RWPE2 (cell line): Measurements from ENCODE around the gene SPATA9.
"Not testable (repeated sequence)": the region's sequence is repeated elsewhere in the genome, so short reads cannot be mapped to it uniquely, and the experiment has no call there.

Experiments
- ATAC-seq: fragments of 200-7000 bp; cut with Tn5 transposase; 3 replicates; pipeline ENCODE4 v1.9.1; 2021; ENCODE audit warnings: low read depth
- DNase-seq: peaks from one replicate; pipeline ENCODE4 v3.0.0-alpha.2; 2020; ENCODE audit warnings: low spot score
- H3K27ac ChIP-seq: fragments of 450-650 bp; 2 replicates; pipeline ENCODE4 v1.5.1; 2017; ENCODE audit warnings: mild to moderate bottlenecking; ENCODE audit not compliant: poor library complexity, severe bottlenecking
- H3K27me3 ChIP-seq: fragments of 250-450 bp; sonication (Bioruptor Pico); 2 replicates; pipeline ENCODE4 v1.5.1; 2021; ENCODE audit warnings: mild to moderate bottlenecking, moderate library complexity; ENCODE audit not compliant: insufficient read depth, poor library complexity, severe bottlenecking
- H3K36me3 ChIP-seq: fragments of 250-450 bp; sonication (Bioruptor Pico); 2 replicates; pipeline ENCODE4 v1.5.1; 2020; ENCODE audit warnings: low read depth, mild to moderate bottlenecking, moderate library complexity
- H3K4me1 ChIP-seq: fragments of 250-450 bp; sonication (Bioruptor Pico); 2 replicates; pipeline ENCODE4 v1.5.1; 2021; ENCODE audit warnings: mild to moderate bottlenecking, moderate library complexity; ENCODE audit not compliant: insufficient read depth, poor library complexity, severe bottlenecking
- H3K4me3 ChIP-seq: fragments of 250-450 bp; sonication (Bioruptor Pico); 2 replicates; pipeline ENCODE4 v1.5.1; 2021; ENCODE audit warnings: mild to moderate bottlenecking, moderate library complexity; ENCODE audit not compliant: severe bottlenecking
- H3K9me3 ChIP-seq: fragments of 250-450 bp; sonication (Bioruptor Pico); 2 replicates; pipeline ENCODE4 v1.5.1; 2021; ENCODE audit warnings: mild to moderate bottlenecking, moderate library complexity; ENCODE audit not compliant: severe bottlenecking
- TF ChIP-seq, protein P1 (sequence below): fragments of 450-650 bp; IDR thresholded peaks from one replicate; pipeline ENCODE4 v1.5.1; 2017; ENCODE audit warnings: mild to moderate bottlenecking, moderate library complexity; ENCODE audit not compliant: poor library complexity, severe bottlenecking

The SPATA9 gene

DNA sequence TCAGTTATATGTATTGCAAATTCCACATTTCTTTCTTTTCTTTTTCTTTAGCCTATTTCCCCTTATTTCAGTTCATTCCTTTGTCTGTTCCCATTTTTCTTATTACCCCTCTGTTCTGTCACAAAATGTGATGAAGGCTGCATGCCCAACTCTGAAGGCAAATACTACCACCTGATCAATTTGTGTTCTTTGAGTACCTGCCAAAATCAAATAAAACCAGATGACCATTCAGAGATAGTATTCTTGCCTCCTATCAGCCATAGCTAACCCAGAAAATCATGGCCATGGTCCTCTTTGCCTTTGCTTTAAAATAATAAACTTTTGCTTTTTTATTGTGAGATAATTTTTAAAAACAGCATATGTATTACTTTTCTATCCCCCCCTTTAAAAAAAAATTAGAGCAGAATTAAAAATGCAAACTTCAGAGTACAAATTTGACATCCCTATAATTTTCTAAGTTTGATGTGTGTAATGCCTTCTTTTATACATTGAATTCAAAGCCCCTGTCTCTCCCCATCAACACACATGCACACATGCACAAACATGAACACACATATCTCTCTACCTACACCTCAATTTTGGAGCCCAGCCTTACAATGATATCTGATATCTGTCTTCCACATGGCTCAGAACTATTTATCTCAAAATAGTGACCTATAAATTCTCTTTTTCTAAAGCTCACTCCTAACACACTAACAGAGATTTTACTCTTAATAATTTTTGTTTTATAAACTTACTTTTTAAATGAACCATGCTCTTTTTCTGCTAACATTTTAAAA lies 32.8 kb downstream of the SPATA9 start:
- DNase-seq (no peak), ATAC-seq (no peak)
- H3K4me1 ChIP-seq, result peaks cover 7% of the 10 kb centered on the region
- no peak overlapping the region for H3K4me3 ChIP-seq
- H3K27me3 ChIP-seq, result no peaks in the 10 kb centered on the region
- TF ChIP-seq, protein P1, sequence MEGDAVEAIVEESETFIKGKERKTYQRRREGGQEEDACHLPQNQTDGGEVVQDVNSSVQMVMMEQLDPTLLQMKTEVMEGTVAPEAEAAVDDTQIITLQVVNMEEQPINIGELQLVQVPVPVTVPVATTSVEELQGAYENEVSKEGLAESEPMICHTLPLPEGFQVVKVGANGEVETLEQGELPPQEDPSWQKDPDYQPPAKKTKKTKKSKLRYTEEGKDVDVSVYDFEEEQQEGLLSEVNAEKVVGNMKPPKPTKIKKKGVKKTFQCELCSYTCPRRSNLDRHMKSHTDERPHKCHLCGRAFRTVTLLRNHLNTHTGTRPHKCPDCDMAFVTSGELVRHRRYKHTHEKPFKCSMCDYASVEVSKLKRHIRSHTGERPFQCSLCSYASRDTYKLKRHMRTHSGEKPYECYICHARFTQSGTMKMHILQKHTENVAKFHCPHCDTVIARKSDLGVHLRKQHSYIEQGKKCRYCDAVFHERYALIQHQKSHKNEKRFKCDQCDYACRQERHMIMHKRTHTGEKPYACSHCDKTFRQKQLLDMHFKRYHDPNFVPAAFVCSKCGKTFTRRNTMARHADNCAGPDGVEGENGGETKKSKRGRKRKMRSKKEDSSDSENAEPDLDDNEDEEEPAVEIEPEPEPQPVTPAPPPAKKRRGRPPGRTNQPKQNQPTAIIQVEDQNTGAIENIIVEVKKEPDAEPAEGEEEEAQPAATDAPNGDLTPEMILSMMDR, result no peak
- no peaks in the 10 kb centered on the region for H3K9me3 ChIP-seq
- H3K36me3 ChIP-seq, result peaks cover 3% of the 10 kb centered on the region; the same call in 1 of the 2 replicates
- H3K27ac ChIP-seq, result no peak overlapping the region

- DNase-seq, result no peak
- Histone ChIP-seq H3K36me3 (peaks cover 3% of the 10 kb centered on the region; the same call in 1 of the 2 replicates), H3K4me1 (peaks cover 7% of the 10 kb centered on the region), H3K4me3 (no peak overlapping the region), H3K27ac (no peak overlapping the region), H3K9me3 (no peaks in the 10 kb centered on the region), H3K27me3 (no peaks in the 10 kb centered on the region)
- ATAC-seq, result no peak
- TF ChIP-seq, protein P1, result no peak
These were observed 33.5 kb downstream of the SPATA9 start for GRCh38 chr5:95649274-95649673.

- Histone ChIP-seq H3K27me3 (no peaks in the 10 kb centered on the region), H3K36me3 (peaks cover 3% of the 10 kb centered on the region; the same call in 1 of the 2 replicates), H3K9me3 (no peaks in the 10 kb centered on the region), H3K27ac (peak overlapping the region; percentile 58), H3K4me3 (no peak overlapping the region), H3K4me1 (peaks cover 7% of the 10 kb centered on the region)
- ATAC-seq (no peak), DNase-seq (no peak)
- TF ChIP-seq, protein P1, result no peak
These were observed 34.6 kb downstream of the SPATA9 start for GRCh38 chr5:95647886-95648860.

DNA sequence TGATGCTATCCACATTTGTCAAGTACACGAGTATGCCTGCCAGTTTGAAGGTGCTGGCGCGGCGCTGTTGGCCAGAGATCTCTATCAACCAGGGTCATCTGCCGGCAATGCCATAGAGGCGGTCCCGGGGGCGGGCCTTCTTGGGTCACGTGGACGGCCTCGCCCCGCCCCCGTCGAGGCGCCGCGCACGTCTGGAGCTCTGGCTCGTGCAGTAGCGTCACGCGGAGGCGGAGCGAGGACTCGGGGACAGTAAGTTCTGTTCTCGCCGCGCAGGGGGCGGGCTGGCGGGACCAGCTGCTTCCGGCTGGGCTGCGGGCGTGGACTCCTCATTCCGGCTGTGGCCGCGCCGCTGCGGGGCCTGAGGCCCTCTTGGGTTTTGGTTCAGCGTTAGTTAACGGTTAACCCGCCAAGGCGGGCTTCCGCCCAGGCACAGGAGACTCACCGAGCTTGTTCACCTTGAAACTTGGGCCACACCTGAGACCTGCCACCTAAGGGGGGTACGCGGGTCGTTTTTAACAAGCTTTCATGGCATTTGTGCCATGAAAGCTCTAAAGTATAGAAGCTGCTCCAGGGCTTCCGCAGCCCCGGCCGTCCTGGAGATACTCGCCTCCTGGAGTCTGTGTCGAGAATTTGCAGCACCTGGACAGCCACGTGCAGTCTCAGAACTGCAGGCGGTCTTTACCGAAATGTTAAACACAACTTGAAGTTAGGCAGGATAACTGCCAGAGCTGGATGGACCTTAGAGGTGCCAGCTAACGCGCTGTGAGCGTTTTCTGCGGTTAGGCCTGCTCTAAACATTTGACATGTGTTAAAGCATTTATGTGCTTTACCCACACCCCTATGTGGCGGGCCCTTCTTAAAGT lies 36.0 kb downstream of the SPATA9 start, which contains the start of gene RFESD:
RFESD (plus strand) TSS at position 209 of the 863 bp plus-strand sequence. CDS start 5,495 bp downstream, outside the sequence.
- peak; percentile 99 for DNase-seq
- H3K27ac ChIP-seq, result peak within 1 kb of the TSS; percentile 58
- H3K9me3 ChIP-seq, result no peaks in the 10 kb centered on the region
- ATAC-seq, result peak; percentile 95
- H3K27me3 ChIP-seq, result no peaks in the 10 kb centered on the region
- H3K4me3 ChIP-seq, result peak within 1 kb of the TSS; percentile 34
- peaks cover 7% of the 10 kb centered on the region for H3K4me1 ChIP-seq
- TF ChIP-seq, protein P1, result peak; percentile 33
- peaks cover 3% of the 10 kb centered on the region; the same call in 1 of the 2 replicates for H3K36me3 ChIP-seq

DNA sequence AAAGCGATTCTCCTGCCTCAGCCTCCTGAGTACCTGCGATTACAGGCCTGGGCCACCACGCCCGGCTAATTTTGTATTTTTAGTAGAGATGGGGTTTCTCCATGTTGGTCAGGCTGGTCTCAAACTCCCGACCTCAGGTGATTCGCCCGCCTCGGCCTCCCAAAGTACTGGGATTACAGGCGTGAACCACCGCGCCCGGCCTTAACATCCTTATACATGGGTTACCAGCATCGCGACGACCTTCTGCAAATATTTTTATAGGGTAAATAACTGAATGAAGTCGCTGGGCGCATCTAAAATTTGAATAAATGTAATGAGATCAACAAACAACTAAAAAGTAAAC lies 36.6 kb downstream of the SPATA9 start:
- not testable (repeated sequence) for H3K36me3 ChIP-seq, ATAC-seq, H3K27ac ChIP-seq, H3K4me1 ChIP-seq, H3K9me3 ChIP-seq, H3K4me3 ChIP-seq, H3K27me3 ChIP-seq, DNase-seq
